Ovary (tissue), 3 donors: ENCODE data around the gene CYB561A3.
"Not testable (repeated sequence)": the region's sequence is repeated elsewhere in the genome, so short reads cannot be mapped to it uniquely, and the experiment has no call there.

Experiments
- CTCF ChIP-seq, 3 donors: fragments of 450-650 bp in 2 of 3; fragments of 200-600 bp in 1 of 3; IDR thresholded peaks; one replicate each; pipeline versions ENCODE4 v1.5.1 to v1.8.0; 2016 to 2022; ENCODE audit warnings: antibody characterized with exemption in 3 of 3, mild to moderate bottlenecking in 1 of 3
- POLR2A ChIP-seq: fragments of 450-650 bp; IDR thresholded peaks from one replicate; pipeline ENCODE4 v1.6.1; 2017; ENCODE audit warnings: antibody characterized with exemption, mild to moderate bottlenecking, moderate library complexity
- donor health status: DM: no; HTN: no; CAD: no.

DNA sequence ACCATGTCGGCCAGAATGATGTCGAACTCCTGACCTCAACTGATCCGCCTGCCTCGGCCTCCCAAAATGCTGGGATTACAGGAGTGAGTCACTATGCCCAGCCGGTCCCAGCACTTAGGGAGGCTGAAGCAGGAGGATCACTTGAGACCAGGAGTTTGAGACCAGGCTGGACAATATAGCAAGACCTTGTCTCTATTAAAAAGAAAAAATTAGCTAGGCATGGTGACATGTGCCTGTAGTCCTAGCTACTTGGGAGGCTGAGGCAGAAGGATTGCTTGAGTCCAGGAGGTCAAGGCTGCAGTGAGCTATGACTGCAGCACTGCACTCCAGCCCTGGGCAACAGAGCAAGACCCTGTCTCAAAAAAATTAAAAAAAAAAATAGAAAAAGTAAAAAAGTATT lies 22.2 kb upstream of the CYB561A3 start:
- TF ChIP-seq CTCF (IDR thresholded peaks at IDR 0.05); POLR2A: not testable (repeated sequence)
